RPMI7951 (cell line): ENCODE measurements around the gene MAP3K9. TPM values are rescaled to one million over a fixed set of nuclear protein-coding genes. Genes with fewer than 3 reads are reported as not detected.
"Not testable (repeated sequence)": the region's sequence is repeated elsewhere in the genome, so short reads cannot be mapped to it uniquely, and the experiment has no call there.

Source experiments
- DNase-seq: peaks from one replicate; pipeline ENCODE4 v3.0.0-alpha.2; 2012; ENCODE audit warnings: low read depth
- total RNA-seq: library from RNA; depleted of rRNA; stranded (reverse); fragments of >200 nt; shearing (Covaris generic); gene quantifications from 2 replicates; pipeline ENCODE4 v1.2.3, GENCODE V29; 2014; rRNA removed

Gene MAP3K9
- total RNA-seq: 0.88 and 1.1 TPM in 2 replicates

DNA sequence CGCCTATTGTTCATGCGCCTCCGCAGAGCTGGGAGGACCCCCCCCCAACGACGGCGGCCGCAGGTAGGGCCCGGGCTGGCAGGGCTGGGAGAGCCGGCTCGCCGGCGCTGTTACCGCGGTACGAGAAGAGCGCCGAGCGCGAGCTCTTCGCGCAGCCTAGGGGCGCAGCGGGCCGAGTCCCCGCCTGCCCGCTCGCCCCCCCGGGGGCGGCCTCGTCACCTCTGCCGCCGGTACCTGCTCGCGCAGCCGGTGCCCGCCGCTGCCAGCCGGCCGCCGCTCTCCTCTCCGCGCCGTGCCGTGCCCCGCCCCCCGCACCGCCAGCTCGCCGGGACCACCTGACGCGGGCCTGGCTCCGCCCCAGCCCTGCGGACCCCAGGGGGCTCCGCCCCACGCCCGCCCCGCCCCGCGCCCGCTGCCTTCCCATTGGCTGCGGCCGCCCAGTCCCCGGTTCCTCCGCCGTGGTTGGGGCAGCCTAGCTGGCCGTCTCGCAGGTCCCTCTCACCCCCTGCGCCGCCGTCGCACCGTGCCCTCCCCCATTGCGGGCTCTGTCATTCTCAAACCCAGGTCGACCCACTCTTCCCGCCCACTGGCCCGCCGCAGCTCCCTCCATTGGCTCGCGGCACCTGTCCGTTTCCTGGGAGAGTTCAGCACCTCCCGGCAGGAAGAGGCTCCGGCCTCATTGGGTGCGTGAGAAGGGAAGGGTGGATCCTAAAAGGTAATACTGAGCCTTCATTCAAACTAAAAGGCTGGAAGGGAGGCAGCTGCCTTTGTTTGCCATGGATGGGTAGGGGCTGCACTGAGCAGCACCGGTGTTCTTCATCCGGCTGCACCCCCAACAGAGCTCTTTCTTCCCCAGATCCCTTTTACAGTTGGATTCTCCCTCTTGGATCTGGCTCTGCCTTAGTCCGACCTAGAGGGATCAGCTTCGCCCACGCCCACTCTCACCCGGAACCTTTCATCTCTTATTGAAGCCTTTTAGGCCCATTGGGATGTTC lies at the start of gene MAP3K9:
MAP3K9 (minus strand) TSS at position 289 of the 995 bp plus-strand sequence. CDS start 342 bp downstream, outside the sequence.
- DNase-seq: peak; percentile 78

DNA sequence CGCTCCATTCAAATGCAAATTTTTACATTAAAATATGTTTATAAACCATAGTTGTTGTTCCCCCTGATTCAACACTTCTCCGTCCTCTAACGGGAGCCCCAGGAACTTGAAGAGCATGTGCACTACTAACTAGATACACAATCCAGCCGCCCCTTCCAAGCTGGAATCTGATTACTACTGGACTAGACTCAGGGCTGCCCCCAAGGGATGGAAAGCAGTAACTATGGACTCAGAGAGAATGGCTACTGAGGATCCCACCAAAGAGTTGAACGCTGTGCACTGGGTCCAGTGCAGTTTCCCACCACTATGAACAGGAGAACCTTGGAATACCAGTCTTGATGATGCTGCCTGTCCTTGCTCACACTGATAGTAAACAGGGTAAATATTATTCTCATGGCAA lies 49.3 kb upstream of the MAP3K9 start:
- no peak for DNase-seq

DNA sequence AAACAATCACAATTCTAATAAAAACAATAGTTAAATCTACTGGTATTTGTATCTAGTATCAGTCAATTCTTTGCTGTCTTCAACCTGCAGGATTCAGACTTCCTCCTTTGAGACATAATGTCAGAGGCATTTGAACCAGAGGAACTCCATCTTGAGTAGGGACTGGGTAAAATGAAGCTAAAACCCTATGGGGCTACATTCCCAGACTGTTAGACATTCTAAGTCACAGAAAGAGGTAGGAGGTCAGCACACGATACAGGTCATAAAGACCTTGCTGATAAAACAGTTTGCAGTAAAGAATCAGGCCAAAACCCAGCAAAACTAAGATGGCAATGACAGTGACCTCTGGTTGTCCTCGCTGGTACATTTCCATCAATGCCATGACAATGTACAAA lies 48.2 kb upstream of the MAP3K9 start:
- DNase-seq: peak; percentile 14

DNA sequence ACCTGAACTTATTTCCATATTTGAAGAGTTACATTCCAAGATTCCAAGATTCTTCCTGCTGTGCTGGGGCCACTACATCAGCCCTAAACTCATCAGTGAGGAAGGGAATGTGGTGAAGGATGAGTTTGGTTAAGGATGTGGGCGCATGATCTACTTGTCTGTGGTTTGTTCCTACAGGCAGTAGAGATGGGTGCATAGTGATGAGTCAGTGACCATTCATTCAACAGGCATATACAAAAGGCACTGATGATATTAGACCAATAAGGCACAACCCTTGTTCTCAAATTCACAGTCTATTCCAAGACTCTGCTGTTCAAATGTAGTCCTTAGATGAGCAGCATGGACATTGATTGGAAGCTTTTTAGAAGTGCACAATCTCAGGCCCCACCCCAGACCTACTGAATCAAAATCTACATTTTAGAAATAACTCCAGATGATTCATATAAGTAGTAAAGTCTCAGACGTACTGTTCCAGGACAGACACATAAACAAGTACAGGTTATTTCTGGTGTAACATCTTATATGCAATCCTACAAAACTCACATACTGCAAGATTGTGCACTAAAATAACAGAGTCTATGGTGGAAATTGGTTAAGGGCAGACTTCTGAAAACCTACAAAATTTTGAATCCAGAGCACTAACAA lies 47.7 kb upstream of the MAP3K9 start:
- peak; percentile 94 for DNase-seq

DNA sequence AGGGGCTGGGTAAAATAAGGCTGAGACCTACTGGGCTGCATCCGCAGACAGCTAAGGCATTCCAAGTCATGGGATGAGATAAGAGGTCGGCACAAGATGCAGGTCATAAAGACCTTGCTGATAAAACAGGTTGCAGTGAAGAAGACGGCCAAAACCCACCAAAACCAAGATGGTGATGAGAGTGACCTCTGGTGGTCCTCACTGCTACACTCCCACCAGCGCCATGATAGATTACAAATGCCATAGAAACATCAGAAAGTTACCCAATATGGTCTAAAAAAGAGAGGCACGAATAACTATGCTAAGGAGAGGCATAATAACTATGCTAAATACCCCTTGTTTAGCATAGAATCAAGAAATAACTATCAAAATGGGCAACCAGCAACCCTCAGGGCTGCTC lies 46.2 kb upstream of the MAP3K9 start:
- no peak for DNase-seq

DNA sequence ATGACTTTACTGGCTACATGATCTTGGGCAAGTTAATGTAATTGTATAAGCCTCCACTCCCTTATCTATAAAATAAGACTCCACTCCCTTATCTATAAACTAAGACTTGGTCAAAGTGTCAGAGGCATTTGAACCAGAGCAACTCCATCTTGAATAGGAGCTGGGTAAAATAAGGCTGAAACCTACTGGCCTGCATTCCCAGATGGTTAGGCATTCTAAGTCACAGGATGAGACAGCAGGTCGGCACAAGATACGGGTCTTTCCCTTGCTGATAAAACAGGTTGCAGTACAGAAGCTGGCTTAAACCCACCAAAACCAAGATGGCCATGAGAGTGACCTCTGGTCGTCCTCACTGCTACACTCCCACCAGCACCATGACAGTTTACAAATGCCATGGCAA lies 44.3 kb upstream of the MAP3K9 start:
- DNase-seq: not testable (repeated sequence)

DNA sequence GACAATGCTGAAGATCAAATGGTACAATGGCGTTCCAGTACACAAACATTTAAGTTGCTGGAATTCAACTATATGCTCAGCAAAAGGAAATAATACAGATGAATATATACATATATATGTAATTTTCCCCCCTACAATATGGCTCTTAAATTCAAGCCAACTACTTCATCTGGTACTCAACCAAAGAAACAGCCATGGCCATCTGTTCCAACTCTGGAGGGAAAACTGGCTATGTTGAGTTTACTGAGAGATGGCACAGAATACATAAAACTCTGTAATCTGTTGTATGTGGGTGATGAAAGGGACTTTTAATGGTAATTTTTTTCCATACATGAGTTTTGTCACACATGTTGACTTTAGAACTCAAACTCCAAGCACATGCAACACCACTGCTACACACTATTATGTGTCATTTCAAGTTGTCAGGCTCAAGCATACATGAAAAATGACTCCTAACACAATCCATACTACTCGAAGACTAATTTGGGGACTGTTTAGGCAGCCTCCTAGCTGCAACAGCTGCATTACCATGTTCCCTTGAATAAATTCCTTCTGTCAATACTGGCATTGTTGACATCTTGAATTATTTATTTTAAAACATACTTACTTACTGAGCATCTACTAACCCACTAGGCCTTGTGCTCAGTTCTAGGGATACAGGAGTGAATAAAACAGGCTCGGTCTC lies 38.2 kb upstream of the MAP3K9 start:
- DNase-seq: no peak

DNA sequence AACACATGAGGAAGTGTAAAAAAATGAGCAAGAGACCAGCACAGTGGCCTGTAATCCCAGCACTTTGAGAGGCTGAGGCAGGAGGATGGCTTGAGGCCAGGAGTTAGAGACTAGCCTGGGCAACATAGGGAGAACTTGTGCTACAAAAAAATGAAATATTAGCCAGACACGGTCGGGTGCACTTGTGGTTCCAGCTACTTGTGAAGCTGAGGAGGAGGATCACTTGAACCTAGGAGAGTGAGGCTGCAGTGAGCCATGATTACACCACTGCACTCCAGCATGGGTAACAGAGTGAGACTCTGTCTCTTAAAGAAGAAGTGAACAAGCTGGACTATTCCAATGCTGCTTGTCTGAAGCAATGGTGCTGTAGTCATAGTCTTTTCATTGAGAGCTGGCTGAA lies 36.3 kb upstream of the MAP3K9 start:
- DNase-seq: no peak

DNA sequence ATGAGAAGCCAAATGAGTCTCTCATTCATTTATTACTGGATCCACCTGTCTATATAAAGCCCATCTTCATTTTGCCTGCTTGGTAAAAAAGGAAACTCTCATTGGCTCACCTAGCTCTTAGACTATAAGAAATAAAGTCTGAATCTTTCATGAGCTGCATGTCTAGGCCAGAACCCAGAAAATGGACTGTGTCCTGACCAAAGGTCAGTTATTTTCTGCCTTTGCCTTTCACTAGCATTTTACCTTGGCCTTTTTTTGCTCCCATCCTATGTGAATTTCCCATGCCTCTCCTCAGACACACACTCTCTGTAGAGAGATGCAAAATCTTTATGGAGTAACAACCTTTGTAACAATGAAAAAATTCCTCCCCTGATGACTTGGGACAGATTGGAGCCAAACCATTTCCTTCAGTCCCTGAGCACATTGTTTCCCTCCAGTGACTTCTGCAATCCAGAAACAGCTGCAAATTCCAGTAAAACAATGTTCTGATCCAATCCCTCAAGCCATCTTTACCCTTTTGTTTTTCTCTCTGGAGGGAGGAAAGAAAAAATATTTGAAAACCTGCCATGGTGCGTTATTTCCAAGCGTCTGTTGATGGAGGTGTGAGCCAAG lies 33.6 kb upstream of the MAP3K9 start:
- no peak for DNase-seq

DNA sequence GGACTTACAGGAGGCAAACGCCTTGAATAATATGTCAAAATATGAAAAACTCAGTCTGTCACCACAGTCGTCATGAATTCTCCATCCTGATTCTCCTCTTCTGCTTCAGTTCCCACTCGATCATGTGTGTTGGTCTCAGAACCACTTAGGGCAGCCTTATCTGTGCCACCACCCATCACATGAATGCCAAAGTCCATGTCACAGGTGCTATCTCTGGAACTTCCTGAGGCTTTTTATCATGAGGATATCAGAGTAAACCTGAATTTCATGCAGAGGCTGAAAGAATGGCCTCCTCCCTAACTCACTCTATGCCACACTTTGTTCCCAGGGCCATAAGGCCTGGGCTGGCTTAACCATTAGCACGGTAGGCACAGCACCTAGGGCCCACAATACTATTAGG lies 28.8 kb upstream of the MAP3K9 start:
- DNase-seq: no peak

DNA sequence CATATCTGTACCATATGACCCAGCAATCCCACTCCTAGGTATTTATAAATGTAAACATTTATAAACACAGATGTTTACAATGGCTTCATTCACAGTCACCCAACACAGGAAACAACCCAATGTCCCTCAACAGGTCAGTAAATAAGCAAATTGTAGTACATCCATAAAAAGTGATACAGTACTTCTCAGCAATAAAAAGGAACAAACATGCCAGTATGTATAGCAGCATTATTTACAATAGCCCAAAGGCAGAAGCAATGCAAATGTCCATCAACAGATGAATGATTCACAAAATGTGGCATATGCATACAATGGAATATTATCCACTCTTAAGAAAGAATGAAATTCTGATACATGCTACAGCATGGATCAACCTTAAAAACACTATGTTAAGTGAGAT lies 27.6 kb upstream of the MAP3K9 start:
- no peak for DNase-seq

DNA sequence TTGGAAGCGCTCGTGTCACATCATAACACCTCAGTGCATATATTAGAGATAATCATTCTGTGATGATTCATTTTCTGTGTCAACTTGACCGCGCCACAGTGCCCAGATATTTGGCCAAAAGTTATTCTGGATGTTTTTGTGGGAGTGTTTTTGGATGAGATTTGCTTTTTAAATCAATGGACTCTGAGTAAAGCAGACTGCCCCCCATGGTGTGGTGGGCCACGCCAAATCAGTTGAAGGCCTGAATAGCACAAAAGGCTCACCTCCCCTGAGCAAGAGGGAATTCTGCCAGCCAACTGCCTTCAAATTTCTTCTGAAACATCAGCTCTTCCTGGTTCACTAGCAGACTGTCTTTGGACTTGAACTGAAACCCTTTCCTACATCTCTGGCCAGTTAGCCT lies 24.6 kb upstream of the MAP3K9 start:
- no peak for DNase-seq

DNA sequence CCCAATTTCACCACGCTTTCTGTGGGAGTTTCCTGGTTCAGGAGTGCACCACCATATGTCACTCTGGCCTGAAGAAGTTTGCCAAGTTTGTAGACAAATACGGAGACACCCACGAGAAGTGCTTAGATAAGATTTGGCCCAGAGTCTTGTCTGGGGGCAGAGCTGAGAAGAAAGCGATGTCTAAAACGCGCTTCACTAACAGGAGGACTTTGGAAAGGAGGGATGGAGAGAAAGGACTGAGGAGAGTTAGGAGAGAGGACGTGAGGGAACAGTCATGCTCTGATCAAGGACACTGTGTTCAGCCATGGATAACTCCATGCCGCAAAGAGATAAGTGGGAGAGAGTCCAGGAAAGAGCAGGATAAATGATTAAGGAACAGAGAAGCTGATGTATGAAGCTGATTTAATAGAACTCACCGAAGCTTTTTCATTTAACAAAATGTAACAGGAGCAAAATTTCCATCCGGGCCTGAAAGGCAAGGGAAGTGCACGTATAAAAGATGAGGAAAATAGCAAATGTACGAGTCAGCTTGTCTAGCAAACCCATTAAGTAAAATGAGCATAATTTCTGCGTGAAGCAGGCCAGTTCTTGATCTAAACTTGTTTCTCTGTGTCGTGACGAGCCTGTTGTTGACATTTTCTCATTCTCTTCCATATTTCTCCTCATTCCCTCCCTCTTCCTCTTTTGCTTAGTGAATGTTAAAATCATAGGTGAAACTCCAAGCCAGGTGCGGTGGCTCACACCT lies 23.4 kb upstream of the MAP3K9 start:
- DNase-seq: no peak

DNA sequence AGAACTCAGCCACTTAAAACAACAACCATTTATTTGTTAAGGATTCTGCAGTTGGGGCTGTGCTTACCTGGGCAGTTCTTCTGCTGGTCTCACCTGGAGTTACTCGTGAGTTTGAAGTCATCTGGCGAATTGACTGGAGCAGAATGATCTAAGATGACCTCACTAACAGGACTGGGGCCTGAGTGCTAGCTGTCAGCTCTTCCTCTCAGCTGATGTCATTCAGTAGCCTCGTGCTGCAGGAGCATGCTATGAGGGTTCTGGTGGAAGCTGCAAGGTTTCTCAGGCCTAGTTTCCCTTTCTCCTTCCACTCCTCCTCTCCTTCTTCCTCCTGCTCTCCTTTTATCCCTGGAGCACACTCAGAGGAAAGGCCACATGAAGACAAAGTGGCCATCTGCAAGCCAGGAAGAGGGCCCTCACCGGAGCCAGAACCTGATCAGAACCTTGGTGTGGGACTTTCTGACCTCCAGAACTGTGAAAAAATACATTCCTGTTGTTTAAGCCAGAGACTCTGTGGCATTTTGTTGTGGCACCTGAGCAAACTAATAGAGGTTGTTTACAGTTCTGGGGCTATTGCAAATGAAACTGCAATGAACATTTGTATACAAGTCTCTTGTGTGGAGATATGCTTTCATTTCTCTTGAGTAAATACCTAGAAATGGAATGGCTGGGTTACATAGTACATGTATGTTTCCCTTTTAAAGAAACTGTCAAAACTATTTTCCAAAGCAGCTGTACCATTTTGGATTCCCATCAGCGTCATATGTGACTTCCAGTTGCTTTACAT lies 21.9 kb upstream of the MAP3K9 start:
- no peak for DNase-seq

DNA sequence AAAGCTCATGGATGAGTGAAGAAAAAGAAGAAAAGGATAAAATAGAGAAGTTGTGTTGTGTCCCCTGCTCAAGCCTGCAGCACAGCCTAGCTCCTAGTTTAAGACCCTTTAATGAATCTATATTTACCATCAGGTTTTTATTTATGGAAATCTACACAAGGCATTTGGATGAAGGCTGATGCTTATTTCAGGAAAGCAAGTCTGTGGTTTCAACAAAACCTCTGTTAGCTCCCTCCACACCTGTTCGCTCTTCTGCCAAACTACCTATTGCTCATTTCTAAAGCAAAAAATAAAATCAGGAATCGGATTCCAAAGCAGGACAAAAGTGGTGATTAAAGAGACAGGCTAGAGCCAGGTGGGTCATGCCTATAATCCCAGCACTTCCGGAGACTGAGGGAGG lies 18.9 kb upstream of the MAP3K9 start:
- DNase-seq: no peak

DNA sequence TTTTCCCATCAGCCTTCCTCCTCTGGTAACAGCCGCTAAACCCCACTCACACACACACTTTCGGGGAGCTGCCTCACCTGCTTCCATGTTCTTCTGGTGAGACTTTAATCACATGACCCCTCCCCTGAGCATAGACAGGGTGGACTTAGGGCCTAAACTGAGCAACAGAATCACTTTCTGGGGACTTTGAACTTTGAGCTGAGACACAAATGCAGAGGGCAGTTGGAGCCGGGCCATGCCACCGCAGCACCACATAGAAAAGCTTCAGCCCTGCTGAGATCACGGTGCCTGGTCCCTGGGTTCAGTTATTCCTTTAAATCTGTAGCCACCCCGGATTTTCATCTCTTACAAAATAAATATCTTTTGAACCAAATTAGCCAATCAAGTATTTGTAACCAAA lies 18.4 kb upstream of the MAP3K9 start:
- DNase-seq: no peak

DNA sequence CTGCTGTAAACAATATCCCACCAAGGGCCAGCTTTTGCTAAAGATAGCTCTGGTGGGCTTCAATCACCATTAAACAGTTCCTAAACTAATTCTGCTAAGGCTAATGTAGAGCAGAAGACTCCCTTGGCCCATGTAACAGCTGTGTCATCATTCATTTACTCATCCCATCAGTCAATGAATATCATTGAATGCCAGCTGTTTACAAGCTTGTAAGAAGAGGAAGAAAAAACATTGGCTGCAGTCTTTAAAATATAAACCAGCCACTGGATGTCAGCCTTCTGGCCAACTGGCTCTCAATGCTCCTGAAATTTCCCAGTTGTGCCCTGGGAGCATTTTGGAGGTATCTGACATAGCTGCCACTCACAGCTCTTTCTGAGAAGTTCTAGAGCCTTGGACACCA lies 18.0 kb upstream of the MAP3K9 start:
- DNase-seq: peak; percentile 27

DNA sequence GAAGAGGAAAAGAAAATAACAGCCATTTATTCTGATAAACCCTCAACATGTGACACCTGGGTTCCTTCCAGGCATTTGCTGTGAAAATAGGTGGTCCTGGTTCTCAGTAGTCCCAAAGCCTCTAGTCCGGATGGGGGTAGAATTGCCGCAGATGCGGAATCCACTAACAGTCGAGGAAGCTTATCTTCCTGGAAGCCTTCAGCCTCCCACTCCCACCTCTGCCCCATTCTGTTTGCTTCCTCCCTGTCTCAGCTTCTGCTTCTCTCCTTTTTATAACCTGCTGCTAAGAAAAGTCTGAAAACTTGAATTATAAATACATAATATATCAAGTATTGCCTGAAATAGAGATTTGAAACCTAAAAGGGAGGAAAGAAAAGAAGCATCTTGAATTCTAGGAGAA lies 14.0 kb upstream of the MAP3K9 start:
- DNase-seq: no peak

DNA sequence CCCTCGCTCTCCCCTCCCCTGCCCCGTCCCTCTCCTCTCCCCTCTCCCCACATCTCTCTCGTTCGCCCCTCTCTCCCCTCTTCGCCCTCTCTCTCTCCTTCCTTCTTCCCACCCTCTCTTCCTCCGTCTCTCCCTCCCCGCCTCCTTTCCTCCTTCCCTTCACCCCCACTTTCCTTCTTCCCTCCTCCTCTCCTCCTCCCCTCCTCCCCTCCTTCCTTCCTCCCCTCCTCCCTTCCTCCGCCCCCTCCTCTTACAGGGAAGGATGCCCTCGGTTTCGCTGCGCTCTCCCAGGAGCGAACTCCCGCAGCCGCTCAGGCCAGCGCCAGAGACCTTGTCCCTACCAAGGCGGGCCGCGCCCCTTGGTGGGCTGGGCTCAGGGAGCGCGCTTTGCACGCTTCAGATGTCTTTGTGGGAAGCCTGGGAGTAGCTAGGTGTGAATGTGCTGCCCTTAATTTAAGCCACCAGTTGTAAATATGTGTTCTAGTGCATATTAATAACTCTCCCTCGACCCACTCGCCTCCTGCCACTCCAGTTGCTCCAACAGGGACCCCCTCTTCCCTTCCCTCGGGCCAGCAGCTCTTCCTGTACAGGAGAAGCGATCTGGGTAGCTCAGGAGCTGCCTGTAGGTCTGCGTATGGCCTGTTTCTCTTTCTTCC lies 13.3 kb upstream of the MAP3K9 start:
- peak; percentile 30 for DNase-seq
